ENCODE measurements around the gene FMNL2.

GRCh38 chr2:152548996-152549395 is 214.0 kb downstream of the FMNL2 start:
- TF ChIP-seq EZH2 (IDR thresholded peaks at IDR 0.05; ENCODE audit: insufficient read depth, poor library complexity, severe bottlenecking), result no peak
- no peak for TF ChIP-seq EZH2phosphoT487 (IDR thresholded peaks at IDR 0.05; ENCODE audit: insufficient read depth, low read depth)
